ENCODE measurements around the gene SHKBP1. TPM values are rescaled to one million over a fixed set of nuclear protein-coding genes. Genes with fewer than 3 reads are reported as not detected.

The SHKBP1 gene
- total and polyA plus RNA-seq, 2 of the 13 experiments (the other 11 are each of a cell fraction or from before 2014, with no cell fraction given) = 16.2 to 17.4 TPM

DNA sequence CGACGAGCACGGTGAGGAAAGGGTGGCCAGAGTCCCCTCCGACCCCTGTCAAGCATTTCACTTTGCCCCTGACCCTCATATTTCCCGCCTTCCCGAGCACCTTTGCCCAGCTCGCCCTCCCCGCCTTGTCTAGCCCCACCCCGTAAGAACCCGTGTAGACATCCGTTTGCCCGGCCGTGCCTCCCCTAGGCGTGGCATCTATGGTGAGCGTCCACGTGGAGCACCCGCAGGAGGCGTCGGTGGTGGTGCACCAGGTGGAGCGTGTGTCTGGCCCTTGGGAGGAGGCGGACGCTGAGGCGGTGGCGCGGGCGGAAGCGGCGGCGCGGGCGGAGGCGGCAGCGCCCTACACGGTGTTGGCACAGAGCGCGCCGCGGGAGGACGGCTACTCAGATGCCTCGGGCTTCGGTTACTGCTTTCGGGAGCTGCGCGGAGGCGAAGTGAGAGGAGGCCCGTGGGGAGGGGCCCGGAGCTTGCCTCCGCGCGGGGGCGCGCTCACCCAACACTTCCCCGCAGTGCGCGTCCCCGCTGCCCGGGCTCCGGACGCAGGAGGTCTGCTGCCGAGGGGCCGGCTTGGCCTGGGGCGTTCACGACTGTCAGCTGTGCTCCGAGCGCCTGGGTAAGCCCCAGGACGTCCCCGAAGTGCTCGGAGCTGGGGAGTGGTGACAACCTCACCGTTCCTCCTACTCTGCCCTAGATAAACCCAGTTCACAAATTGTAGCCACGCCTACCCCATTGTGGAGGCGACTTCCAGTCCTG lies 28.7 kb downstream of the SHKBP1 start (continued):
- TF ChIP-seq, protein P1, sequence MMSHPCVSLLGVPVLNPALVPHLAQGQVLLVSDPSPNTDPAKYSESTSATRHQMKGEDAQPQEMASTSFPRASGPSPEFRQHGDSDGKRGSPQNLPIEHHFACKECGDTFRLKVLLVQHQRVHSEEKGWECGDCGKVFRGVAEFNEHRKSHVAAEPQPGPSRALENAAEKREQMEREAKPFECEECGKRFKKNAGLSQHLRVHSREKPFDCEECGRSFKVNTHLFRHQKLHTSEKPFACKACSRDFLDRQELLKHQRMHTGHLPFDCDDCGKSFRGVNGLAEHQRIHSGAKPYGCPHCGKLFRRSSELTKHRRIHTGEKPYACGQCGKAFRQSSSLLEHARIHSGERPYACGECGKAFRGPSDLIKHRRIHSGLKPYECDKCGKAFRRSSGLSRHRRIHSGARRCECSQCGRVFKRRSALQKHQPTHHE (CRISPR knock-in tag; IDR thresholded peaks at IDR 0.05; ENCODE audit: borderline replicate concordance) = no peak
- TF ChIP-seq TAF1 (CRISPR knock-in tag; IDR thresholded peaks at IDR 0.05) (no peak), ASH2L (IDR thresholded peaks at IDR 0.05; ENCODE audit: insufficient read length, low read depth, low read length) (no peak), ZBTB46 (CRISPR knock-in tag; IDR thresholded peaks at IDR 0.05; ENCODE audit: borderline replicate concordance) (no peak), NKX3-1 (CRISPR knock-in tag; IDR thresholded peaks at IDR 0.05) (no peak), ZNF580 (CRISPR knock-in tag; IDR thresholded peaks at IDR 0.05; ENCODE audit: borderline replicate concordance, low read depth) (no peak), AHR (CRISPR knock-in tag; IDR thresholded peaks at IDR 0.05) (no peak), SNAPC5 (CRISPR knock-in tag; IDR thresholded peaks at IDR 0.05; ENCODE audit: borderline replicate concordance) (no peak), PLRG1 (conservative IDR thresholded peaks at IDR 0.05) (no peak), SKI (IDR thresholded peaks at IDR 0.05; ENCODE audit: partially characterized antibody) (no peak), SNAPC2 (CRISPR knock-in tag; IDR thresholded peaks at IDR 0.05) (no peak), ZSCAN30 (CRISPR knock-in tag; IDR thresholded peaks at IDR 0.05) (no peak), ZNF883 (CRISPR knock-in tag; IDR thresholded peaks at IDR 0.05; ENCODE audit: not compliant biosample characterization) (no peak), ZNF205 (CRISPR knock-in tag; IDR thresholded peaks at IDR 0.05) (no peak), ATF5 (CRISPR knock-in tag; IDR thresholded peaks at IDR 0.05; ENCODE audit: low read depth) (no peak), GTF2F1 (IDR thresholded peaks at IDR 0.05; ENCODE audit: low read length) (no peak), ZNF383 (CRISPR knock-in tag; IDR thresholded peaks at IDR 0.05; ENCODE audit: borderline replicate concordance) (no peak), PHB2 (IDR thresholded peaks at IDR 0.05; ENCODE audit: partially characterized antibody) (no peak), TEAD2 (CRISPR knock-in tag; IDR thresholded peaks at IDR 0.05) (no peak)
- TF ChIP-seq, protein P2, sequence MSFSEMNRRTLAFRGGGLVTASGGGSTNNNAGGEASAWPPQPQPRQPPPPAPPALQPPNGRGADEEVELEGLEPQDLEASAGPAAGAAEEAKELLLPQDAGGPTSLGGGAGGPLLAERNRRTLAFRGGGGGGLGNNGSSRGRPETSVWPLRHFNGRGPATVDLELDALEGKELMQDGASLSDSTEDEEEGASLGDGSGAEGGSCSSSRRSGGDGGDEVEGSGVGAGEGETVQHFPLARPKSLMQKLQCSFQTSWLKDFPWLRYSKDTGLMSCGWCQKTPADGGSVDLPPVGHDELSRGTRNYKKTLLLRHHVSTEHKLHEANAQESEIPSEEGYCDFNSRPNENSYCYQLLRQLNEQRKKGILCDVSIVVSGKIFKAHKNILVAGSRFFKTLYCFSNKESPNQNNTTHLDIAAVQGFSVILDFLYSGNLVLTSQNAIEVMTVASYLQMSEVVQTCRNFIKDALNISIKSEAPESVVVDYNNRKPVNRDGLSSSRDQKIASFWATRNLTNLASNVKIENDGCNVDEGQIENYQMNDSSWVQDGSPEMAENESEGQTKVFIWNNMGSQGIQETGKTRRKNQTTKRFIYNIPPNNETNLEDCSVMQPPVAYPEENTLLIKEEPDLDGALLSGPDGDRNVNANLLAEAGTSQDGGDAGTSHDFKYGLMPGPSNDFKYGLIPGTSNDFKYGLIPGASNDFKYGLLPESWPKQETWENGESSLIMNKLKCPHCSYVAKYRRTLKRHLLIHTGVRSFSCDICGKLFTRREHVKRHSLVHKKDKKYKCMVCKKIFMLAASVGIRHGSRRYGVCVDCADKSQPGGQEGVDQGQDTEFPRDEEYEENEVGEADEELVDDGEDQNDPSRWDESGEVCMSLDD (CRISPR knock-in tag; IDR thresholded peaks at IDR 0.05; ENCODE audit: borderline replicate concordance) = no peak
- TF ChIP-seq, protein P3, sequence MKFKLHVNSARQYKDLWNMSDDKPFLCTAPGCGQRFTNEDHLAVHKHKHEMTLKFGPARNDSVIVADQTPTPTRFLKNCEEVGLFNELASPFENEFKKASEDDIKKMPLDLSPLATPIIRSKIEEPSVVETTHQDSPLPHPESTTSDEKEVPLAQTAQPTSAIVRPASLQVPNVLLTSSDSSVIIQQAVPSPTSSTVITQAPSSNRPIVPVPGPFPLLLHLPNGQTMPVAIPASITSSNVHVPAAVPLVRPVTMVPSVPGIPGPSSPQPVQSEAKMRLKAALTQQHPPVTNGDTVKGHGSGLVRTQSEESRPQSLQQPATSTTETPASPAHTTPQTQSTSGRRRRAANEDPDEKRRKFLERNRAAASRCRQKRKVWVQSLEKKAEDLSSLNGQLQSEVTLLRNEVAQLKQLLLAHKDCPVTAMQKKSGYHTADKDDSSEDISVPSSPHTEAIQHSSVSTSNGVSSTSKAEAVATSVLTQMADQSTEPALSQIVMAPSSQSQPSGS (CRISPR knock-in tag; IDR thresholded peaks at IDR 0.05) = no peak
